ENCODE data around the gene ASGR2.

ASGR2 gene

DNA sequence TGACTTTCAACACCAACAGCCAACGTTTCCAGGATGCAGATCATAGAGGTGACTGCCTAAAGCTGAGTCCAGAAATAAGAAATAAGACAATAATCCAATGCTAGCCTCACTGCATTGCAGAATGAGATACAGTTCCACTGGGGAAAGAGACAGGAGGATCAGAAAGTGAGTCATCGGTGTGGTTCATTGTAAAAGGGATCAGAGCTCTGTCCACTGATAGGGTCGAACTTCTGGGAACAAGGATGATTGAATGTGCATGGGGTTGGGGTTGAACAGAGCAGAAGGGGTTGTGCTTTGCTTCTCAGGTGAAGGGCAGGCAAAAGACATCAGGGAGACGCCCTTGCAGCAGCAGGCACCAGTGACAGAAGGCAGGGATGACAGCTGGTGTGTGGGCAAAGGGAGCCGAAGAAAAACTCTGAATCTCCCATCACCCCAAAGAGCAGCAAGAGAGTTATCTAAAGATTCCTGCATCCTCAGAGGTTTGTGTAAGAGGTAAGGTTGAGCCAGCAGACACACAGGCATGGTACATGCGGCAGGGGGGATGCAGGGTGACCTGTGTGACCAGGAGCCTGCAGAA, 51.0 kb downstream of the ASGR2 start:
- TF ChIP-seq, protein P1, sequence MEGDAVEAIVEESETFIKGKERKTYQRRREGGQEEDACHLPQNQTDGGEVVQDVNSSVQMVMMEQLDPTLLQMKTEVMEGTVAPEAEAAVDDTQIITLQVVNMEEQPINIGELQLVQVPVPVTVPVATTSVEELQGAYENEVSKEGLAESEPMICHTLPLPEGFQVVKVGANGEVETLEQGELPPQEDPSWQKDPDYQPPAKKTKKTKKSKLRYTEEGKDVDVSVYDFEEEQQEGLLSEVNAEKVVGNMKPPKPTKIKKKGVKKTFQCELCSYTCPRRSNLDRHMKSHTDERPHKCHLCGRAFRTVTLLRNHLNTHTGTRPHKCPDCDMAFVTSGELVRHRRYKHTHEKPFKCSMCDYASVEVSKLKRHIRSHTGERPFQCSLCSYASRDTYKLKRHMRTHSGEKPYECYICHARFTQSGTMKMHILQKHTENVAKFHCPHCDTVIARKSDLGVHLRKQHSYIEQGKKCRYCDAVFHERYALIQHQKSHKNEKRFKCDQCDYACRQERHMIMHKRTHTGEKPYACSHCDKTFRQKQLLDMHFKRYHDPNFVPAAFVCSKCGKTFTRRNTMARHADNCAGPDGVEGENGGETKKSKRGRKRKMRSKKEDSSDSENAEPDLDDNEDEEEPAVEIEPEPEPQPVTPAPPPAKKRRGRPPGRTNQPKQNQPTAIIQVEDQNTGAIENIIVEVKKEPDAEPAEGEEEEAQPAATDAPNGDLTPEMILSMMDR (conservative IDR thresholded peaks at IDR 0.05): no peak
- H3K27ac ChIP-seq: no peak overlapping the region

DNA sequence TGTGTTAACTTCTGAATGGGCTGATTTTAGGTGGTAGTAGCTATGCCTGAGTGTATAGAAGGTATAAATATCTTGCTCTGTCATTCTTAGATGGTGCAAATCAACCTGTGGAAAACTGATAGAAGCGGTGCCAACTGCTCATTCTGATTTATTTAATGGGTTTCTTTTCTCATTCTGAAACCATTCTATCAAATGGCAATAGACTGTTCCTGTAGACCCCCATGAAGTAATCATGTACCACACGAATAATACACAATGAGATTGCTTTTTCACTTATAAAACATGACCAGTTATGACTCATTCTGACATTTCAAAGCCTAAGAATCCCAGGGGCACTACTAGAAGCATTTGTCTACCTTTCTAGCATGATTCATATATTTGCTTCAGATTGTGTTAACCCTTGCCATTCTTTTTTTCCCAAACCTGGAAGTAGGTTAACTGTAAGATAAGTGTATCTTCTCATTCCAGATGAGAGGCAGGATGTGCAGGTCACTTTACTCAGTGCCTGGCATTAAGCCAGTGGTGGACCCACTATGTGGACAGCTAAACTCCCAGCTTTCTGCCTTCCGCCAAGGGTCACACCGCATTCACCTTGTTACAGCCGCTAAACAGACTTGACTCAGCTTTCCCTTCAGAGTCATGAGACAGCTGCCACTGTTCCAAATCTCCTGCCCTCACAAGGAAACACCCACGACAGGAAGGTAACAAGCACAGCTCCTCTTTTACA, 54.3 kb downstream of the ASGR2 start:
- no peak overlapping the region for H3K27ac ChIP-seq
- TF ChIP-seq, protein P1 (conservative IDR thresholded peaks at IDR 0.05): no peak

DNA sequence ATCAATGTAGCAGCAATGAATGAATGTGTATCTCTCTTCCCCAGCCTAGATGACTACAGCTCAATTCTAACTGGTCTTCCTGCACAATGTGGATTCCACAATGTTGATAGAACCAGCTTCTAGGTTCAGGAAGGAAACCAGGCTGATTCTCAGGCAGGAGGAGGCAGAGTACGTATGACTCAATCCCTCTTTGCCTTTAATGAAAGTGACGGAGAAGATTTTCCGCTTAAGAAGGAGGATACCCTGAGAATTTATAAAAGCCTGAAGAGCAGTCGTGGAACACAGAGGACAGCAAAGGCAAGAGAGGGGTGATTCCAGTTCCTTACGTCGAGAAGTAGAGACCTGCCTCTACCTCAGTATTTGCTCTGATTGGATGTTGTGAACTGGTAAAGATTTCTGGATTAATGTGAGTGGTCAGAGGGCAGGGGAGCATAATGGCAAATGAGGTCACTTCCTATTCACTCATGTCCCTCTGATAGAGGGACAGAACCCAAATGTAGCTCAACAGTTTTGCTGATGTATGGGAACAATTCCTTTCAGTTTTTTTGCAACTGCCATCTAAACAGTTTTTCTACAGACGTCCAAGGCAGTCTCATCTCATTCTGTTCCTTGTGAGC, 55.7 kb downstream of the ASGR2 start:
- no peak overlapping the region for H3K27ac ChIP-seq
- TF ChIP-seq, protein P1 (conservative IDR thresholded peaks at IDR 0.05): no peak

DNA sequence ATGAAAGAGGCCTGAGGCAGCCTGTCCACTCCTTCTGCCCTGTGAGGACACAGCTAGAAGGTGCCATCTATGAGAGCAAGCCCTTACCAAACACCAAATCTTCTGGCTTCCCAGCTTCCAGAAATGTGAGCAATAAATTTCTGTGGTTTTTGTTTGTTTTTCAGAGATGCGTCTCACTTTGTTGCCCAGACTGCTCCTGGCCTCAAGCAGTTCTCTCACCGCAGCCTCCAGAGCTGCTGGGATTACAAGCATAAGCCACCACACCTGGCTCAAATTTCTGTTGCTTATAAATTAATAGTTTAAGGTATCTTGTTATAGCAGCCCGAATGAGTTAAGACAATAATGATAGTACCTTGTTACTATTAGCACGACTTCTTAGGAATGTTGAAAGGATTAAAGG, 58.2 kb downstream of the ASGR2 start:
- TF ChIP-seq, protein P1 (conservative IDR thresholded peaks at IDR 0.05): no peak
- H3K27ac ChIP-seq: no peak overlapping the region
